ENCODE data around the gene KAZN. TPM values are rescaled to one million over a fixed set of nuclear protein-coding genes. Genes with fewer than 3 reads are reported as not detected.

Gene KAZN
- polyA plus RNA-seq, 1 experiment: 3.7 TPM

DNA sequence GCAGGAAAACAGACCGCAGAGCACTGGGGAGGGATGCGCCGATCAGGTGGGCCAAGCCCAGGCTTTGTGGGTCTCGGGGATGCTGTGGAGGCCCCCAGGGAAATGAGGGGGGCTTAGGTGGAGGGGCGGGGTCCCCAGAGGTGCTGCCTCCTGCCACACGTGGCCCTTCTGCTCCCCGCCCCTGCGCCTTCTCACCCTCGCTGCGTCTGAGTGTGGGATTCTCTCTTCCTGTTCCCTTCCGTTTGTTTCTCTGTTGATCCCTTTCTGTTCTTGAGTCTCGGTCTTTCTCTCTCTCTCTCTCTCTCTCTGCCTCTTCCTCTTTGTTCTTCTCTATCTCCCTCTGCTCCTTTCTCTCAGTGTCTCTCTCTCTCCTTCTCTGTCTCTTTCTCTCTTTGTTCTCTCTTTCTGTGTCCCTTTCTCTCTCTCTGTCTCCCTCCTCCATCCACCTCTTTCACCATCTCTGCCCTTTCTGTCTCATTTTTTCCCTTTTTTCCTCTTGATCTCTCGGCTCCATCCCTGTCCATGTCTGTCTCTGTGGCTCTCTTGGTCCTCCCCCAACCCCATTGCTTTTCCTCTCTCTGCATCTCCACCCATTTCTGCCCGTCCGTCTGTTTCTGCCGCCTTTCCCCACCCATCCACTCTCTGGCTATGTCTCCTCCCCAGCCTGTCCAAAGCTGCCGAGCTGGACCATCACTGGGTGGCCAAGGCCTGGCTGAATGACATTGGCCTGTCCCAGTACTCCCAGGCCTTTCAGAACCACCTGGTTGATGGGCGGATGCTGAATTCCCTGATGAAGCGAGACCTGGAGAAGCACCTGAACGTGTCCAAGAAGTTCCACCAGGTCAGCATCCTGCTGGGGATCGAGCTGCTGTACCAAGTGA, 502.6 kb downstream of the KAZN start:
- ChIA-PET POLR2A (no interaction called here), CTCF (interaction anchor here (1.6 kb wide), 1 partner anchor 27 kb away, joined by 5 read pairs; no protein-coding TSS in a partner anchor)
- Histone ChIP-seq H3K4me3 (ENCODE audit: low read depth, low read length) (no peak overlapping the region), H3K9me3 (ENCODE audit: control insufficient read depth, insufficient read depth, low read length) (peaks cover 3% of the 10 kb centered on the region; the same call in 1 of the 2 replicates), H3K27ac (ENCODE audit: low read depth, low read length) (no peak overlapping the region), H3K27me3 (ENCODE audit: control insufficient read depth, insufficient read depth, low read length) (peaks cover 35% of the 10 kb centered on the region)
- no peak for TF ChIP-seq CTCF (IDR thresholded peaks at IDR 0.05; ENCODE audit: low read depth, low read length)
- DNase-seq (ENCODE audit: low read depth, low spot score): no peak

- ChIA-PET POLR2A (no interaction called here), CTCF (interaction anchor here (0.6 to 1.6 kb wide), 2 partner anchors 27 to 965 kb away, joined by 3 to 5 read pairs; no protein-coding TSS in a partner anchor)
- Histone ChIP-seq H3K27me3 (ENCODE audit: control insufficient read depth, insufficient read depth, low read length) (peaks cover 32% of the 10 kb centered on the region), H3K9me3 (ENCODE audit: control insufficient read depth, insufficient read depth, low read length) (peaks cover 3% of the 10 kb centered on the region; the same call in 1 of the 2 replicates), H3K4me3 (ENCODE audit: low read depth, low read length) (no peak overlapping the region), H3K27ac (ENCODE audit: low read depth, low read length) (no peak overlapping the region)
- no peak for DNase-seq (ENCODE audit: low read depth, low spot score)
- no peak for TF ChIP-seq CTCF (IDR thresholded peaks at IDR 0.05; ENCODE audit: low read depth, low read length)
Measured at GRCh38 chr1:15101801-15102200, 503.3 kb downstream of the KAZN start.

DNA sequence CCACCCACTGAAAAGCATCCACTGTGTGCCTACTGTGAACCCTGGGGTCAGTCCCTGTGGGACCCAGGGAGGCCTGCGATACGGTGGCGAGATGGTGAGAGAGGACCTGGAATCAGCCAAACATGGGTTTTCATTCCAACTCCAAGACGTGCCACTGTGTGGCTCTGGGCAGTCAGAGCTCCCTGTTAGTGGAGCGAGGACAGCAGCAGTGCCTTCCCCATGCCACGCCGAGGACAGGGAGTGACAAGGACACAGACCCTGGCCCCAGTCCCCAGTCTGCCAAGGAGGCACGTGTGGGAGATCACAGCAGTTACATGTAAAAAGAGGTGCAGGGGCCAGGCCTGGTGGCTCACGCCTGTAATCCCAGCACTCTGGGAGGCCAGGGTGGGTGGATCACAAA, 504.2 kb downstream of the KAZN start:
- TF ChIP-seq CTCF (IDR thresholded peaks at IDR 0.05; ENCODE audit: low read depth, low read length): no peak
- peaks cover 32% of the 10 kb centered on the region for H3K27me3 ChIP-seq (ENCODE audit: control insufficient read depth, insufficient read depth, low read length)
- no peak for DNase-seq (ENCODE audit: low read depth, low spot score)
- no peak overlapping the region for H3K4me3 ChIP-seq (ENCODE audit: low read depth, low read length)
- H3K27ac ChIP-seq (ENCODE audit: low read depth, low read length): no peak overlapping the region
- ChIA-PET POLR2A (no interaction called here), CTCF (interaction anchor here (1.6 kb wide), 1 partner anchor 26 kb away, joined by 5 read pairs; no protein-coding TSS in a partner anchor)
- H3K9me3 ChIP-seq (ENCODE audit: control insufficient read depth, insufficient read depth, low read length): peaks cover 3% of the 10 kb centered on the region; the same call in 1 of the 2 replicates

GRCh38 chr1:15103211-15103610, 504.7 kb downstream of the KAZN start:
- H3K9me3 ChIP-seq (ENCODE audit: control insufficient read depth, insufficient read depth, low read length): peaks cover 3% of the 10 kb centered on the region; the same call in 1 of the 2 replicates
- H3K27ac ChIP-seq (ENCODE audit: low read depth, low read length): no peak overlapping the region
- ChIA-PET POLR2A (no interaction called here), CTCF (interaction anchor here (1.6 kb wide), 1 partner anchor 25 kb away, joined by 5 read pairs; no protein-coding TSS in a partner anchor)
- no peak for TF ChIP-seq CTCF (IDR thresholded peaks at IDR 0.05; ENCODE audit: low read depth, low read length)
- H3K27me3 ChIP-seq (ENCODE audit: control insufficient read depth, insufficient read depth, low read length): peaks cover 32% of the 10 kb centered on the region
- H3K4me3 ChIP-seq (ENCODE audit: low read depth, low read length): no peak overlapping the region
- DNase-seq (ENCODE audit: low read depth, low spot score): no peak

- Histone ChIP-seq H3K27ac (ENCODE audit: low read depth, low read length) (no peak overlapping the region), H3K9me3 (ENCODE audit: control insufficient read depth, insufficient read depth, low read length) (peaks cover 3% of the 10 kb centered on the region; the same call in 1 of the 2 replicates), H3K4me3 (ENCODE audit: low read depth, low read length) (no peak overlapping the region), H3K27me3 (ENCODE audit: control insufficient read depth, insufficient read depth, low read length) (peaks cover 29% of the 10 kb centered on the region)
- CTCF ChIA-PET: no interaction called here
- POLR2A ChIA-PET: no interaction called here
- TF ChIP-seq CTCF (IDR thresholded peaks at IDR 0.05; ENCODE audit: low read depth, low read length): no peak
- no peak for DNase-seq (ENCODE audit: low read depth, low spot score)
Measured at GRCh38 chr1:15103906-15104305, 505.4 kb downstream of the KAZN start.
